B cell (primary cell): ENCODE data around the gene IL17REL. TPM values are rescaled to one million over a fixed set of nuclear protein-coding genes. Genes with fewer than 3 reads are reported as not detected.

Experiments
- ATAC-seq: fragments of 200-7000 bp; cut with Tn5 transposase; one replicate; pipeline ENCODE4 v1.10.0; 2021; ENCODE audit warnings: low read depth, mild to moderate bottlenecking, moderate number of reproducible peaks, moderate library complexity
- CTCF ChIA-PET: fragments of 350-600 bp; sonication (Branson Sonifier 250); formaldehyde crosslinking; loops from one replicate; lab custom pipeline; 2021; ENCODE audit warnings: antibody characterized with exemption, inconsistent platforms; lab: Charles Lee
- POLR2A ChIA-PET: fragments of 350-600 bp; sonication (Branson Sonifier 250); formaldehyde crosslinking; loops from one replicate; lab custom pipeline; 2021; ENCODE audit warnings: antibody characterized with exemption; lab: Charles Lee
- DNase-seq: peaks from one replicate; pipeline ENCODE4 v3.0.0; 2013
- H2AFZ ChIP-seq: 2 replicates; pipeline ENCODE4 v1.6.1; 2012; ENCODE audit warnings: mild to moderate bottlenecking, low read depth, low read length; ENCODE audit not compliant: insufficient read depth, poor library complexity, severe bottlenecking
- H3K27ac ChIP-seq, 2 donors: 1 replicate in 1 of 2; 2 replicates in 1 of 2; pipeline ENCODE4 v1.5.1; 2012 to 2013; ENCODE audit warnings: low read length in 2 of 2, mild to moderate bottlenecking in 2 of 2, moderate library complexity in 1 of 2
- H3K27me3 ChIP-seq, 4 experiments: fragments of 200-600 bp in 1 of 4; sonication (generic) in 1 of 4; replicated peaks in 1 of 4; 1 replicate in 2 of 4; 2 replicates in 2 of 4; pipeline versions ENCODE4 v1.6.1 to v1.7.0; 2013 to 2016; ENCODE audit warnings: low read length in 3 of 4, mild to moderate bottlenecking in 2 of 4, mixed read lengths in 1 of 4, moderate library complexity in 1 of 4; ENCODE audit not compliant: insufficient read depth in 4 of 4, control insufficient read depth in 3 of 4; ENCODE audit errors: control extremely low read depth in 1 of 4
- H3K36me3 ChIP-seq, 2 experiments: replicated peaks in 1 of 2; 1 replicate in 1 of 2; 2 replicates in 1 of 2; pipeline versions ENCODE4 v1.6.1 to v1.7.1; 2013; ENCODE audit warnings: low read length in 1 of 2; ENCODE audit not compliant: insufficient read depth in 2 of 2, control insufficient read depth in 1 of 2; ENCODE audit errors: control extremely low read depth in 1 of 2, extremely low read depth in 1 of 2
- H3K4me1 ChIP-seq, 2 donors: fragments of 200-600 bp in 1 of 2; sonication (generic) in 1 of 2; 1 replicate in 1 of 2; 2 replicates in 1 of 2; pipeline versions ENCODE4 v1.5.1 to v1.6.1; 2013 to 2017; ENCODE audit warnings: low read length in 2 of 2; ENCODE audit not compliant: control insufficient read depth in 2 of 2, insufficient read depth in 2 of 2
- H3K4me2 ChIP-seq: replicated peaks from 2 replicates; pipeline ENCODE3; 2012; ENCODE audit warnings: mild to moderate bottlenecking, low read depth, low read length; ENCODE audit not compliant: poor library complexity, severe bottlenecking
- H3K4me3 ChIP-seq, 5 experiments: fragments of 200-600 bp in 1 of 5; sonication (generic) in 1 of 5; 1 replicate in 3 of 5; 2 replicates in 2 of 5; pipeline versions ENCODE4 v1.5.1 to v1.7.0; 2011 to 2016; ENCODE audit warnings: low read length in 4 of 5, mild to moderate bottlenecking in 4 of 5, low read depth in 2 of 5, control low read depth in 1 of 5, moderate library complexity in 1 of 5; ENCODE audit not compliant: insufficient read depth in 1 of 5; ENCODE audit errors: control extremely low read depth in 1 of 5, extremely low read depth in 1 of 5
- H3K79me2 ChIP-seq: fragments of 200-600 bp; sonication (generic); one replicate; pipeline ENCODE4 v1.6.0; 2016; ENCODE audit warnings: low read length; ENCODE audit not compliant: control insufficient read depth, insufficient read depth
- H3K9ac ChIP-seq: fragments of 200-600 bp; sonication (generic); 2 replicates; pipeline ENCODE4 v1.6.1; 2017; ENCODE audit warnings: mild to moderate bottlenecking, low read length, moderate library complexity
- H3K9me3 ChIP-seq, 3 donors: one replicate each; pipeline versions ENCODE4 v1.6.1 to v1.7.1; 2013; ENCODE audit warnings: low read length in 2 of 3; ENCODE audit not compliant: control insufficient read depth in 2 of 3, insufficient read depth in 1 of 3; ENCODE audit errors: control extremely low read depth in 1 of 3
- H4K20me1 ChIP-seq: 2 replicates; pipeline ENCODE4 v1.6.0; 2012; ENCODE audit warnings: mild to moderate bottlenecking, low read length; ENCODE audit not compliant: insufficient read depth, control insufficient read depth, poor library complexity, severe bottlenecking
- H3K27ac Mint-ChIP-seq: one replicate; pipeline ENCODE4 v1.8.0; 2021; ENCODE audit warnings: mixed read lengths
- H3K27me3 Mint-ChIP-seq: one replicate; pipeline ENCODE4 v1.8.0; 2021; ENCODE audit warnings: mixed read lengths
- H3K4me1 Mint-ChIP-seq: one replicate; pipeline ENCODE4 v1.8.0; 2021; ENCODE audit warnings: mixed read lengths
- H3K4me3 Mint-ChIP-seq: one replicate; pipeline ENCODE4 v1.8.0; 2021; ENCODE audit warnings: mixed read lengths
- H3K9me3 Mint-ChIP-seq: one replicate; pipeline ENCODE4 v1.8.0; 2022; ENCODE audit warnings: mixed read lengths; ENCODE audit not compliant: insufficient read depth
- CTCF ChIP-seq: fragments of 200-600 bp; IDR thresholded peaks from one replicate; pipeline ENCODE4 v1.8.0; 2022; ENCODE audit warnings: antibody characterized with exemption, mild to moderate bottlenecking
- EZH2 ChIP-seq: IDR thresholded peaks from 2 replicates; pipeline ENCODE4 v1.6.1; 2012; ENCODE audit warnings: borderline replicate concordance, low read depth, mild to moderate bottlenecking, moderate library complexity, low read length; ENCODE audit not compliant: insufficient read depth, poor library complexity, severe bottlenecking
- WGBS: methylation state at CpG from one replicate; pipeline ENCODE4 v1.1.5; 2013; ENCODE audit warnings: missing lambda C conversion rate; ENCODE audit not compliant: insufficient coverage; 5-methylcytosine and 5-hydroxymethylcytosine counted together
- intact Hi-C: fragments of 100-400 bp; cut with micrococcal nuclease; formaldehyde crosslinking; loops from one replicate; pipeline ENCODE4 v1.10.0; 2022
- polyA plus RNA-seq: library from polyadenylated mRNA; depleted of rRNA; stranded (reverse); fragments of >200 nt; gene quantifications from 2 replicates; pipeline ENCODE4 v1.2.3, GENCODE V29; 2012
- total RNA-seq, 2 donors: library from RNA; stranded (reverse); fragments of 120-200 nt in 1 of 2; gene quantifications; 1 replicate in 1 of 2; 2 replicates in 1 of 2; pipeline versions ENCODE4 v1.2.3 to v1.2.4, GENCODE V29; 2013 to 2022

Gene IL17REL
- total and polyA plus RNA-seq, 2 donors (not counting 1 experiment from before 2014, with no cell fraction given) = 0.09 to 0.10 TPM

GRCh38 chr22:49969751-49970527, 42.6 kb downstream of the IL17REL start:
- CTCF ChIA-PET = interaction anchor here (1.5 to 4.4 kb wide), 4 partner anchors 23 to 60 kb away, joined by 6 to 37 read pairs (median 10); no protein-coding TSS in a partner anchor
- Mint-ChIP-seq H3K4me1 (peaks cover 41% of the 10 kb centered on the region), H3K27ac (peak overlapping the region; percentile 96), H3K27me3 (no peaks in the 10 kb centered on the region), H3K9me3 (no peaks in the 10 kb centered on the region), H3K4me3 (peak overlapping the region; percentile 84)
- H4K20me1 ChIP-seq = peaks cover 39% of the 10 kb centered on the region
- peak; percentile 1 for ATAC-seq
- H3K27me3 ChIP-seq = no peaks in the 10 kb centered on the region
- peaks cover 42 to 55% of the 10 kb centered on the region in 2 donors for H3K4me1 ChIP-seq
- no peak overlapping the region for H3K9ac ChIP-seq
- peaks cover 6% of the 10 kb centered on the region for H3K79me2 ChIP-seq
- peak overlapping the region; percentile 98 for H3K4me2 ChIP-seq
- POLR2A ChIA-PET = interaction anchor here (1.5 to 3.3 kb wide), 4 partner anchors 9 to 221 kb away, joined by 3 to 43 read pairs (median 24); partner anchors contain the start of gene PIM3
- peak overlapping the region in 1 of 5 experiments; percentile 65 for H3K4me3 ChIP-seq
- intact Hi-C loops = loop anchor here (2.0 to 5.0 kb wide), 4 partner anchors 39 to 221 kb away; partner anchors contain the start of gene ZBED4
- H3K27ac ChIP-seq = no peak overlapping the region
- H3K36me3 ChIP-seq = peaks cover 0 to 3% of the 10 kb centered on the region in 2 experiments
- no peaks in the 10 kb centered on the region for H3K9me3 ChIP-seq
- 81% methylated on average over 7 of the region's 8 CpGs for WGBS
- DNase-seq = peak; percentile 40
- H2AFZ ChIP-seq = no peak overlapping the region
- no peak for TF ChIP-seq EZH2
- TF ChIP-seq CTCF = no peak
